Activated gamma-delta T cell treated with anti-CD3 and anti-CD28 coated beads, Interleukin-2, amount 50 U/mL, for 16 hours (primary cell): ENCODE results near the gene SLC4A2.

ENCODE experiments used
- DNase-seq: peaks from one replicate; pipeline ENCODE4 v3.0.0-alpha.2; 2020; ENCODE audit warnings: low read depth

SLC4A2 gene

DNA sequence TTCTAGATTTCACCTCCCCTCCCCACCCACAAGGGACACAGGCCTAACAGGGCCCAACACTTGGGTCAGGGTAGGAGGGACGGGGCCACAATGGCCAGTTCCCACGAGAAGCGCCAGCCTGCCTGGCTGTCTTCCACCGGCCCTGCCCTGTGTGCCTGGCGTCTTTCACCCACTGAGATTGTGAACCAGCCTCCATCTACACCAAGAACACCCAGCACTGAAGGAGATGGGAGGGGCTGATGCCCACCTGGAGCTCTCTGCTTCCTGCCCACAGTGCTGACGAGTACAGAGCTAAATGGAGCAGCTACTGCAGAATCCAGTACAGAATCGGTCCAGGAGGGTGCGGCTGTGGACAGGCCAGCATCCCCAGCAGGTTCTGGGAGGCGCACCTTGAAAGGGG lies 13.4 kb upstream of the SLC4A2 start:
- DNase-seq: no peak

DNA sequence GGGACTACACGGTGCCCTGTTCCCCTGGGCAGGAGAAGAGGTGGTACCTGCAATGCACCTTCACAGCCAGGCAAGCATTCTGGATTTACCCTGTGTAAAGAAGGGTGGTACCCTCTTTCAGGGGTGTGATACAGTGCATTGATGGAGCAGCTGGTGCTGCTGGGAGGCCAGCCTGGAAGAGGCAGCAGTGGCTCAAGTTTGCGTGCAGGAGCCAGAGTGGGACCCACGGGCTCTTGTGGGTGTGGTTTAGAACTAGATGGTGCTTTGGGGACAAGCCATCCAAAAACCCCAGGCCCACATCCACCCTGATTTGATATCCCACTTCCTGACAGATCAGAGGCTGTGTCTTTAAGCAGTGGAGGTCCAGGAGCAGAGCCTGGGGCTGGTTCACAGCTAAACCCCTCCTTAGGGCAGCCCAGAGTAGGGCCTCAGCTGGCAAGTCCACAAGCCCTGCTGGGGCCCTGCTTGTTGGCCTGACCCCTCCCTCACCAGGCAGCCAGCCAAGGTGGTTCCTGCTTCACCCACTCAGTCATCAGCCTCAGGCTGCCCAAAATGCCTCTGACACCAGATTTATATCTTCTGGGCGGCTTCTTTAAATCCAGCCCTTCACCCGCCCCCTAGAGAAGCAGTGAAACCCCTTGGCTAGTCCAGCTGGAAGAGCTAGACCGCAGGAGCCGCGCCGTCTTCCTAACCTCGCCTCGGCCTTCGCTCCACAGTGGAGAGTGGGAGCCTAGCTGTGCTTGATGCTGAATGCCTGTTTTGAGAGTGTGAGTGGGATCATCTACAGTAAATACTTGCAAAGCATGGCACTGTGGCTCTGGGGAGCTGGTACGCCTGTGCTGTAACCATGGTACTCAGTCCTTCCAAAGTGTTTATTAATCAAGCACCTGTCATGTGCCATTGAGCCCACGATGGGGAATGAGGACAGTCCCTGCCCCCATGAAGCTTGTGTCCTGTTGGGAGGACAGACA lies 12.5 kb upstream of the SLC4A2 start:
- no peak for DNase-seq

DNA sequence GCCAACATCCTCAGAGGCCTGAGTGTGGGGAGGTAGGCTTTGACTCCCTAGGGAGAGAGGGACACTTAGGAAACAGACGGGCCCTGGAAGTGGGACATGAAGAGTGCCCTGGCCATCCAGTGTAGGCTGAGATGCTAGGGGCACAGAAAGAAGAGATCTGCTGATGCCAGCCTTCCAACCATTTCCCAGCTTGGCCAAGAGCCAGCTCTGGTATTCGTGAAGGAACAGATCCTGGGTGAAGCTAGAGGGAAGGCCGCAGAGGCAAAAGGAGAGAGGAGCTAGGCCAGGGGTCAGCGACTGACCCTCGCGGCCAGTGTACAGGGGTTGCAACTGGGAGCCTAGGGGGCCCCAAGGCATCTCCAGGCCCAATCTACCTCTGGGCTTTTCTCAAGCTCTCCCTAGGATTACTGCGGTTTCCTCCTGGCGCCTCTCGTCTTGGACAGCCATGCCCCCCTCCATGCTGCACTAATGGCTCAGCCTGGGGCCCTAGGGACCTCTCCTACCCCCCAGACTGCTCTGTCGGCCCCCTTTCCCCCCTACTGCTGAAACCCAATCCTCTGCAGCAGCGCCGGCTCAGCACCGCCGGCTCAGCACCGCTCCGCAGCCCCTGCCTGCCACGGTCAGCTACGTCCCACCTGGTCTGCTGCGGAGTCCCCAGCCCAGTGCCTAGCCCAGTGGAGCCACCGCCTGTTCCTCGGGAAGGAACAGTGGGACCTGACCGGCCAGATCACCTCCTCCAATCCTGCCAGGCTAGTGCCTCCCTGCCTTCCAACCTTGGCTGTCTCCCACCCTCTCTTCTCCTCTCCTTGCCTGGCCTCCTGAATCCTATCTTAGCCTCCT lies 11.2 kb upstream of the SLC4A2 start, which contains the start of gene ASIC3:
Gene ASIC3, plus strand, starts transcription at position 556 of the 840 bp plus-strand sequence. CDS start 355 bp downstream, outside the sequence.
- no peak for DNase-seq

DNA sequence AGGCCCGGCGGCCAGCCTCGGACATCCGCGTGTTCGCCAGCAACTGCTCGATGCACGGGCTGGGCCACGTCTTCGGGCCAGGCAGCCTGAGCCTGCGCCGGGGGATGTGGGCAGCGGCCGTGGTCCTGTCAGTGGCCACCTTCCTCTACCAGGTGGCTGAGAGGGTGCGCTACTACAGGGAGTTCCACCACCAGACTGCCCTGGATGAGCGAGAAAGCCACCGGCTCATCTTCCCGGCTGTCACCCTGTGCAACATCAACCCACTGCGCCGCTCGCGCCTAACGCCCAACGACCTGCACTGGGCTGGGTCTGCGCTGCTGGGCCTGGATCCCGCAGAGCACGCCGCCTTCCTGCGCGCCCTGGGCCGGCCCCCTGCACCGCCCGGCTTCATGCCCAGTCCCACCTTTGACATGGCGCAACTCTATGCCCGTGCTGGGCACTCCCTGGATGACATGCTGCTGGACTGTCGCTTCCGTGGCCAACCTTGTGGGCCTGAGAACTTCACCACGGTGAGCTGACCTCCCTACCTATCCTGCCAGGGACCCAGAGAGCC lies 10.4 kb upstream of the SLC4A2 start:
- no peak for DNase-seq

DNA sequence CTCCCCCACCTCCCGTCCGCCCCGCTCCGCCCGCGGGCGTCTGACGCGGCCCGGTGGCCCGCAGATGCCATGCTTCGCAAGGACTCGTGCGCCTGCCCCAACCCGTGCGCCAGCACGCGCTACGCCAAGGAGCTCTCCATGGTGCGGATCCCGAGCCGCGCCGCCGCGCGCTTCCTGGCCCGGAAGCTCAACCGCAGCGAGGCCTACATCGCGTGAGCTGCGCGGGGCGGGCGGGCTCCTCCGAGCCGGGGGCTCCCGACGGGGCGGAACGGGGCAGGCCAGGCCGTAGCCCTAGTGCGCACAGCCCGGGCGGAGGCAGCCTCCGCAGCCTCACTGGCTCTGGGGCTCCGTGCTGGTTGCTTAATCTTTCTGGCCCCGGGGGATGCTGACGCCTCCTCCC lies 8.3 kb upstream of the SLC4A2 start:
- no peak for DNase-seq

DNA sequence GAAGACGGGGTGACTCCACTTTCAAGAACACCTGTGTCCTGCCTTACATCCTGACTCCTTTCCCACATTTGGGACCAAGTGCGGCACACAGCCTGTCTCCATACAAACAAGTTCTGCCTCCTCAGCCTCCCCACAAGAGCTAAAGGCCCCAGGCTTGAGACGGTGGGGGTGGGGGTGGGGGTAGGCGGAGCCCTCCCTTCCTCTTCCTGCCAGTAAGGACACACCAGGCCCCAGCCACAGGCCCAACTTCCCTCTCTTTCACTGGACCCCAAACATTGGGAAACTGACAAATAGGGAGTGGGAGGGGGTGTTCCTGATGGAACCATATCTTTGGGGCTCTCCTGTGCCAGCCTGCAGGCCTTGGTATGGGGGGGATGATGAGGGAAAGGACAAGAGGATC lies 6.3 kb upstream of the SLC4A2 start:
- no peak for DNase-seq

DNA sequence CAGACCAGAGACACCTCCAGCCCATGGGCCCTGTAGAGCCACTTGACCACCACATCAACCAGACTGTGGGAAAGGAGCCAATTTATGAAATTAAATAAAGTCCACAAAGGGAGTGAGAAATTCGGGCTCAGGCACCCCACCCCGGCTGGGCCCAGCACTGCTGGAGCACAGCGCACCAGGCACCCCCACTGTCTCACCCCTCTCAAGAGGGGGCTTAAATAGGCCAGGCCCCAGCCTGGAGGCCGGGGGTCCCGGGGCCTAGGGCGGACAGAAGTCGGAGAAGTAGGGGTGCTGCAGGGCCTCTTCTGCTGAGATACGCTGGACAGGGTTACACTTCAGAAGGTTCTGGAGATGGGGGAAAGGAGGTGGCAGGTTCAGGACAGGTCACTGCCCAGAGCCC lies 5.6 kb upstream of the SLC4A2 start:
- no peak for DNase-seq

DNA sequence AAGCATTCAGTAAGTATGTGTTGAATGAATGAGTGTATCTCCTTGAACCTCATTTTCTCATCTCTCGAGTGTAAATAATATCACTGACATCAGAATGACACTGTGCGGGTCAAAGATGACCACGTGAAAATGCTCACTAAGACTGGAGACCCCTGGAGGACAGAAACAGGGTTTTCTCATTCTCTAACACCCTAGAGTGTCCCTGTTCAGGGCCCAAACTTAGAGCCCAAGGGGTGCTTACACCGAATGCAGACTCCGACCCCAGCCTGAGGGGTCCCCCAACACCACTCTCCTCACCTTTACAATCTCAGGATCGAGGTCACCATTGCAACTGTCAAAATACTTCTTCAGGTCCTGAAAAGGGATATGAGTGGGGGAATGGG lies 3.1 kb upstream of the SLC4A2 start:
- no peak for DNase-seq

DNA sequence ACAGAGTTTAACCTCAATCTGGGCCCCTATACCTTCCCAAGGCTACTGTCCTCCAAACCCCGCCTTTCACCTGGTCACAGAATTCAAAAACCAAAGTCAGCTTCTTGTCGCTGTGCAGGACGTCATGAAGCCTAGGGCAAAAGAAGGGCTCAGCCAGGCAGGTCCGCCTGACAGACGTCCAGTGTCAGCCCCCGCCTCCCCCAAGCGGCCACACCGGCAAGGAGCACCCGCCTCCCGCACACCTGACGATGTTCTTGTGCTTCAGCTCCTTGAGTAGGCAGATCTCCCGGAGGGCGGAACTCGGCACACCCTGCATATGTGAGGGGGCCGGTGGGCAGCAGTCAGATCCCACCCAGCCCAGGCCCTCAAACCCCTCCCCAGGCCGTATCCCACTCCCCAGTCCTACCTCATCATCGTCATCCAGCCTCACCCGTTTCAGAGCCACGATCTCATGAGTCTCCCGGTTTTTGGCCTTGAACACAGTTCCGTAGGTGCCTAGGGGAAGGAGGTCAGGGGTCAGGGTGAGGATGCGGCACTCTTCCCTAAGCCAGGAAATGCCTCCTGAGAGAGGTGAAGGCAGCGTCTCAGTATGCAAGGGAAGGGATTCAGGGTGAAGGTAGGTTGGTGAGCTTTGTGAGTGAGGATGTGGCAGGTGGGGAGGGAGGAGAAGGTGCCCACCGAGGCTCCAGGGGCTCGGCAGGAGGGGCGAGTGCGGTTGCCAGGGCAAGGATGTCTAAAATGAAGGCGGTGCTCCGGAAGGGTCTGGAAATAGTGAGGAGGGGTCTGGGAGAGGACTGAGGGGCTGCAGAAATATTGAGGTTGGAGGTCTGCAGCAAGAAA lies 2.5 kb upstream of the SLC4A2 start:
- no peak for DNase-seq

DNA sequence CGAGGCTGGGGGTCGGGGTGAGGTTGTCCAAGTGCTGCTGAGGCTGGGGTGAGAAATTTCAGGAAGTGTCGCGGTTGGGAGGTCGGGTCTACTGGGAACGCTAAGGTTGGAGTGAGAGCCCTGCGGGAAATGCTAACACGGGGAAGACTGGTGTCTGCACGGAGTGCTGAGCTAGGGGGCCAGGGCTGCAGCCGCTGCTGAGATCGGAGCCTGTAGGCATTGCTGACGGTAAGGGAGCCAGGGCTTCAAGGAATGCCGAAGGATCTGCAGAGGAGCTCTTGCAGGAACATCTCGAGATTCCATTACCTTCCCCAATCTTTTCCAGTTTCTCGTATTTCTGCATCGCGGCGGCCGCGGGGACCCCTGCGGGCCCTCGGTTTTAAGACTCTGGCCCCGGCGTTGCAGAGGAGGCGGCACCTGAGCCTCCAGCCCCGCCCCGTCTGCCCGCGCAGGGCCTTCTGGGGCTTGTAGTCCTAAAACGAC lies 1.8 kb upstream of the SLC4A2 start, which contains the start of gene CDK5:
Gene CDK5, minus strand, starts transcription at position 392 of the 483 bp plus-strand sequence. Its CDS starts 49 bp downstream, at position 343.
- DNase-seq: no peak

DNA sequence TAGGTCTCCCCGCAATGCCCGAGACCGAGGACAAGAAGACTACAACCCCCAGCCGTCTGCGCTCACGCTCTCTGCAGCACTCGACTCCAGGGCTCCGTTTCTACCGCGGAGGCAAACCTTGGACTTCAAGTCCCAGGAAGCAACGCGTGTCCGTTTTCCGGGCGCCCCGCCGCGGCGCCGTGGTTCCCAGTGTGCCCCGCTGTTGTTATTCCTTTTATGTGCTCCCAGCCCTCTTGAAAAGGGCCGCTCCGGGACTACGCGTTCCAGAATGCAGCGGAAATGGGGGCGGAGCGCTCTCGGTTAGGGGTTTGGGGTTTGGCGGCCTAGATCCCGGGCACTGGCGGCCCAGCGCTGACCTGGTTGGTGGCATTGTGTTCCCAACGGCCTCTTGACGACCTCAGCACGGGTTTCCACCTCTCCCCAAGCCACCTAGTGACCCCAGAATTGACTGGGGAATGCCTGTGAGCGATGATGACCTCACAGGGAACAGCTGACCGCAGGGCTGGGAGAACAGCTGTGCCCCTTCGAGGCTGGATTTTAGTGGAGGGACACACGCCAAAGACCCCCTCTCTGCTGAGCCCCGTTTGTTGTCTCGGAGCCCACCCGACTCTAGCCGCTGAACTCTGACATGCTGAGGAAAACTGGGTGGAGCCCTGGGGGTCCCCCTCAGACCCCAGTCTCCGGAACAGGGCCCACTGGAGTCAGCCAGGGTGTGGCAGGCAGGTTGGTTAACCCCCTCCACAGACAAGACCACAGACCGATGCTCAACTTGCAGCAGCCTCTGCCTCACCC lies 1.2 kb upstream of the SLC4A2 start:
- DNase-seq: peak; percentile 96

DNA sequence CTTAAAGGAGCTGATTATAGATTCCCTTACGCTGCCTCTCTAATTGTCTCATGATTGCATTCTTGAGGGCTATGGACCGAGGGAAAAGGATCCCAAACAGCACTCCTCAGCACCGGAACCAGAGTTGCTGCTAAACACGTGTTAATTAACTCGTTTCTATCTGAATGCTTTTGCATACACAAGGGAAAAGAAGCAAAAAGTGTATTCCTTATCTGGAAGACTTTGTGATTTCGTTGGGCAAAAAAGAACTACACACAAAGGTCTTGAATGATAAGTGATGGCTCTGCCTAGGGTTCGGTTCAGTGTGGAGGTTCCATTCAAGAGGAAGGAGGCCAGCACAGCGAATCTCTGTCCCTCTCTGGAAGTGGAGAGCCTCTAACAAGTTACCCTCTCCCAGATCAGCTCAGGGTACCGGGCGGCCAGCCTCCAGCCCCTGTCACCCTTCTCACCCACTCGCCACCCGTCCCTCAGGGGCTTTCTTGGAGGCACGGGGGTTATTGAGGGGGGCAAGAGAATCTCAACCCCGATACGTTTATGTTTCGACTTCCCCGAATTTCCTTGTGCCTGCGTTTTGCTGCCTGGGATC lies 515 bp upstream of the SLC4A2 start:
- DNase-seq: no peak

DNA sequence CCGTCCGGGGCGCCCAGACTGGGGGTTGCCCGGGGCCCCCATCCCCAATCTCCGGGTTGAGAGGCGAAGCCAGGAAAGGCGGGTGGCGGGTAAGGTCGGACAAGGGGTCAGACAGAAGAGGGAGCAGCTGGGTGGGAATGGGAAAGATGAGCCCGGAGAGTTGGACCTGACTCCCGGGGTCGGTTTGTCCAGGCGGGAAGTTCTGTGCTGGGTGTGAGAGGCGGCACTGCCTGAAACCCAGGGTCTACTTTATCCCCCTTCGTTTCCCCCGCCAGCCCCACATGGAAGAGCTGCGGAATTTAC lies 675 bp downstream of the SLC4A2 start:
- no peak for DNase-seq

DNA sequence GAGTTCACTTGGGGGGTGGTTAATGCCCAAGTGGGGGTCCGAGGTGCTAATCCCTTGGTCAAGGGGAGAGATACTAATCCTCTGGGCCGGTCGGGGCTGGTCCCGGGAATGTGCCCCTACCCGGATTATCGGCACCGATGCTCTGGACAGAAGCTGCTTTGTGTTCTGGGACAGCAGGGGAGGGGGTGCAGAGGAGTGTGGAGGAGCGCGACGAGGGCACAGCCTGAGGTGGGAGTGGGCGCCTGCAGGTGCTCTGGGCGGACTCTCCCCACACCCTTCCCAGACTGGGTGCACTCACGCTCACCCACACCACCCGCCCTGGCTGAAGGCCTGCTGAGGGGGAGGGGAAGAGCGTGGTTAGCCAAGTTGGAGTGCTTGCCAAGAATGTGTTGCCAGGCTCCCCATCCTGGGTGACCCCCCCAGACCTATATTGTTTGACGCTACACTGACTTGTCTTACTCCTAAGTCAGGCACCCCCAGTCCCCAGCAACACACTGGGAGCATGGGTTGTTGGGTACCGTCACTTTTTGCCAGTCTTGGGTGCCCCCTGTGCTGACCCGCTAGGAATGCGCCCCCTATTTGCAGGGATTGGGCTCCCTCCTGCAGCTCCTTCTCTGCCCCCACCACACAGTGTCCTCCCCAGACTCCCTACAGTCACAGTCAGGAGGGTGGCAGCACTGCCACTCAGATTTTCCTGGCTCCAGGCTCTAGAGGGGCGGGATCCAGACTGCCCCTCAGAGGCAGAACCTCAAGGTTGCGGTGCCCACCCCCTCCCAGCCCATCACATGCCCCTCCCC lies 1.2 kb downstream of the SLC4A2 start:
- DNase-seq: no peak

DNA sequence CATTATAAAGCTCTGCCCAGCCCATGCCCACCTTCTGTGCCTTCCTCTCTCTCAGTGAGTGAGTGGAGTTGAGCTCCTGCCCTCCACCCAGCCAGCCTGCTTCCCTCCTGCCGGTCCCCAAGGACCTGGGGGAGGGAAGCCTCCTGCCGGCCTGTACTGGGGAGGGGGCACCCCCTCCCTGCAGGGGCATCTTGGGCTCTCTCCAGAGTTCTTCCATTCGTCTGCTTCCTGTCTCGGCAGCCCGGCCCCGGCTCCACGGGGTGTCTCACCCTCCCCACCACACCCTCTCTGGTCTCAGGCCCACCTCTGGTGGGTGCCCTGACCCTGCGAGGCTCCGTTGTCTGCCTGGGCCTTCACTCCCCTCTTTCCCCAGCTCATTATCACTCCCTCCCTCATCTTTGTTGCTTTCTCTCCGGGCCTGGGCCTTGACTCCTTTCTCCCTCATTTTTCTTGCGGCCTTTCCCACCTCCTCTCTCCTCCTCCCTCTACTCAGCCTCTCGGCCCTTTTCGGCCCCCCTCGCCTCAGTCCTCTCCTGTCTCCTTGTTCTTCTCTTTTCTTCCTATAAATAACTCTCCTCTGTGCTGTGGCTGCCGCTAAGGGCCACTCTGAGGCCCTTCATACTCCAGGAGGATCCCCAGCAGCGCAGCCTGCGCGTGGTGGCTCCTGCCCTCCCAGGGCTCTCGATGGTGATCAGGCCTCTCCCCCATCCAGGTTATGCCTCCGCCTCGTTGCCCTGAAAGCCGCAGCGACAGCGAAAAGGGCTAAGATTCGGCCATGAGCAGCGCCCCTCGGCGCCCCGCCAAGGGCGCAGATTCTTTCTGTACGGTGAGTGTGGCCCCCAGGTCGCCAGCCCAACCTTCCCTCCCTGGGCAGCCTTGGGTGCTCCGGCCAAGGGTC lies 2.1 kb downstream of the SLC4A2 start:
- DNase-seq: no peak

DNA sequence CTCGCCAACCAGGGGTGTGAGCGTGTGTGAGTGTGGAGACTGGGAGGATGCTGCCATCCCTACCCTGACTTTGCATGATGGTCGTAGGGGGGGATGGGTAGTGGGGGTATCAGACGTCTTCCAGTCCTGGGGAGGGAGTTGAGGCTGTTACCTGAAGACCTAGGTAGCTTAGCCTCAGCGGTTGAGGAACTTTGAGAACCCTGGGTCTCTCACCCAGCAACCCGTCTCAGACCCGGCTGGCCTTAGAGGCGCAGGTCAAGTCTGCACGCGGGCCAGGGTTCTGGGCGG lies 2.7 kb downstream of the SLC4A2 start:
- no peak for DNase-seq

DNA sequence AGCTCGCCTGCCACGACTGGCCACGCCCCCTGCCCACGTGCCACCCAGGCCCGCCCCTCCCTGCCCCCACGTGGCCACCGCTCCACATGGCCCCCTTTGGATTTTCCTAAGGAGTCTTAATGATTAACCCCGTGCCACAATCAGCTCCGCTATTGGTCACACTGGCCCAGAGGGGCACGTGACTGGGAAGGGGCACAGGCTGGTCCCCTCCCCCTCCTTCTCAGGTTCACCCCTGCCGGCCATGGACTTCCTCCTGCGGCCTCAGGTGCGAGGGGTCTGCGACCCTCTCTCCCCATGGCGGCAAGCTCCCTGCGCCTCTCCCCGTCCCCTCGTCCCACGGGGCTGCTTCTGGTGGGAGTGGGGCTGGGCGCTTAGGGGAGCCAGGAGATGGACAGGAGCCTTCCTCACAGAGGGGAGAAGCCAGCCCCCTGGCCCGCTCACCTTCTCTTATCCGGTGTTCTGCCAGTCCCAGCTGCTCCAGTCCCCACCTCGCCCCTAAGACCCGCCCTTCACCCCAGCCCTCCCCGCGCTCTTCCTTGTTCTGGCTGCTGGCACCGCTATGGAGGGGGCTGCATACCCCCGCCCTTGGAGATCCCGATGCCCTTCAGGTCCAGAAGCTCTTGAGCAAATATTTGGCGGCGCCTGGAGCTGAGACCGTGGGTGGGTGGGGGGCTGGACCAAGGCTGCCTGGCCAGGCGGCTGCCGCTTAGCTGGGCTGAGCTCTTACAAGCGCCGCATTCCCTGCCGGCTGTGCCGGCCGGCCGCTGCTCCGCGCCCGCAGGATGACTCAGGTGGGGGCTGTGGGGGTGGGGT lies 3.2 kb downstream of the SLC4A2 start:
- DNase-seq: no peak

DNA sequence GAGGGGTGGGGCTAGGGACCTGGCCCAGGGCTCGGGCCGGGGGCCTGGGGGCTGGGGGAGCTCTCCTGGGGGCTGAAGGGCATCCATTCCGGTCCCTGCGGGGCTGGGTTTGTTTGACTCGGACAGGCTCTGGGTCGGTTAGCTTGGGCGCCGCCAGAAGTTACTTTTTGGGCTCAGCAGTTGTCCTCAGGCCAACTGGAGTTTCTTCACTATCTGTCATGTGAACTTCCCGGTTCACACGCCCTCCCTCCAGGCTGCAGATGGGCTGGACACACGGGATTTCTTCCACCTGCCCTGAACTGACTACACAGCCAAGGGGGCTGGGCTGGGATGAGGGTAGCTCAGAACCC lies 3.8 kb downstream of the SLC4A2 start:
- DNase-seq: no peak
